Activated T-helper 1 cell treated with Interleukin-2 at 50 U/mL for 16 hours (primary cell): Measurements from ENCODE around the gene INPP5B.
A peak's percentile ranks its signal among the peaks of the same experiment; 100 is the strongest.
"Not testable (repeated sequence)": the region's sequence is repeated elsewhere in the genome, so short reads cannot be mapped to it uniquely, and the experiment has no call there.

Experiments
- DNase-seq: peaks from one replicate; pipeline ENCODE4 v3.0.0-alpha.2; 2020; ENCODE audit warnings: low read depth

INPP5B gene

DNA sequence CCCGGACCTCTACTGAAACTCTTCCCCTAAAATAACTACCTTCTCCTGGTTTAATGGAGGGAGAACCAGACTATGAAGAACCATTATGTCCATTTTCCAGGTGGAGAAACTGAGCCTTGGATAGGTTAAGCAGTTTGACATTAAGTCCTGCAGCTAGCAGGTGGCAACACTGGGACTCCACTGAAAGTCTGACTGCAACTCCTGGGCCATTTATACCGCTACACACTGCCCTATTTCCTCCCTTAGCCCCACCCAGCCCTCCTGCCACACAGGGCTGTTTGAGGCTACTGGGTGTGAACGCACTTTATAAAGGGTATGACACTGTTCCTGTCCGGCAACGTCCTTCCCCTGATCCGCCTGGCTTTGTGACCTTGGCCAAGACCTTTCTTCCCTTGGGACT is 511 bp upstream of the INPP5B start:
- DNase-seq = no peak

DNA sequence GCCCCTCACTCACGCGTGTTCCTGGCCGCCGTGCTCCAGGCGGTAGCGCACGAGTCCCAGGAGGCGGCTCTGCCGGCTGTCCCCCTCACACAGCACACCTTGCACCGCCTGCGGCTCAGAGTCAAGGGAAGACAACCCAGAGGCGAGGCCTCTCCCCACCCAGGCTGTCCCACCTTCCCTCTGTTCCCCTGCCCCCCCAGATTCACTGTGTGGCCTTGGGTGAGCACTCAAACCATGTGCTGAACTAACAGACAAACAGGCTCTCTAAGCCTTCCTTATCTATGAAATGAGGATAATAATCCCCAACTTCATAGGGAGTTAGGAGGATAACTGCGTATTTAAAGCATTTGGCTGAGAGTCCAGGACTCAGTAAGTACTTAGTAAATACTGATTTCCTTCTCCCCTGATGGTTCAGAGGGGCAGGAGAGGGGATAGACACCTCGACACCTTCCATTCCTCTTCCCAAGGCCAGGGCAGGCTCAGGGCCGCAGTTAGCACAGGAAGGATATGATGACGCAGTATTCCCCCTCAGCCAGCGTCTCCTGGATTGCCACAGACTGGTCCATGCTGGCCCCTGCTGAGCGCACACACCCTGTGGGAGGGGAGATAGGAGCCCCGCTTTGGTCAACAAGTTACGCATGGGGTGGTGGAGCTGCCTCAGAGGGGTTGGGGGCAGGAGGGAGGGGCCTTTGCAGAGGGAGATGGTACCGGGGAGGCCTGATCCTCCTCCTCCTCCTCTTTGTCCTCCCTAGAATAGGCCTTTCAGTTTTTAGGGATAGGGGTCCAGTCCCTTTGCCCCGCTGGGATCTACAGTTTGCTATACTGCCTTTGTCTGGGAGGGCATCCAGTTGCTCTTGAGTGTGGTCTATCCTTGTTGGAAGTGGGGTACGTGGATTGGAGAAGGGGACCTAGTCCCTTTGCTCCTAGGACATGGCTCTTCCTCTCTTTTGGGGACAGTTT is 830 bp downstream of the INPP5B start:
- no peak for DNase-seq

- no peak for DNase-seq
These were observed 1.6 kb downstream of the INPP5B start for GRCh38 chr1:37945251-37945650.

- DNase-seq = no peak
These were observed 2.0 kb downstream of the INPP5B start for GRCh38 chr1:37944816-37945215.

- no peak for DNase-seq
These were observed 2.6 kb downstream of the INPP5B start for GRCh38 chr1:37944086-37944763.

GRCh38 chr1:37940299-37940947 is 6.4 kb downstream of the INPP5B start:
- no peak for DNase-seq

GRCh38 chr1:37936760-37937159 is 10.1 kb downstream of the INPP5B start:
- not testable (repeated sequence) for DNase-seq

GRCh38 chr1:37932759-37933158 is 14.1 kb downstream of the INPP5B start:
- DNase-seq = no peak

- peak; percentile 94 for DNase-seq
These were observed 15.3 kb downstream of the INPP5B start for GRCh38 chr1:37931361-37932158.

DNA sequence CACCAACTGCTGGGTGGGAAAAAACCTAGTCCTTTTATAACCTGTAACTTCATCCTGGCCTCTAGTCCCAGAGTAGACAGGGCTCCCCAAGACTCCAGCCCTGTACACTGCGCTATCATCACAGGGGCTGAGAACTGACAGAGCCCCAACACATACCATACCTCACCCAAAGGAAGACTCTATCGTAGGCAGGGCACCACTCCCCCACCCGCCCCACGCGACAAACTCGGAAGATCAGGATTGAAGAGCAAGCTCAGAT is 15.8 kb downstream of the INPP5B start:
- DNase-seq = no peak

- no peak for DNase-seq
These were observed 16.4 kb downstream of the INPP5B start for GRCh38 chr1:37930246-37931101.

DNA sequence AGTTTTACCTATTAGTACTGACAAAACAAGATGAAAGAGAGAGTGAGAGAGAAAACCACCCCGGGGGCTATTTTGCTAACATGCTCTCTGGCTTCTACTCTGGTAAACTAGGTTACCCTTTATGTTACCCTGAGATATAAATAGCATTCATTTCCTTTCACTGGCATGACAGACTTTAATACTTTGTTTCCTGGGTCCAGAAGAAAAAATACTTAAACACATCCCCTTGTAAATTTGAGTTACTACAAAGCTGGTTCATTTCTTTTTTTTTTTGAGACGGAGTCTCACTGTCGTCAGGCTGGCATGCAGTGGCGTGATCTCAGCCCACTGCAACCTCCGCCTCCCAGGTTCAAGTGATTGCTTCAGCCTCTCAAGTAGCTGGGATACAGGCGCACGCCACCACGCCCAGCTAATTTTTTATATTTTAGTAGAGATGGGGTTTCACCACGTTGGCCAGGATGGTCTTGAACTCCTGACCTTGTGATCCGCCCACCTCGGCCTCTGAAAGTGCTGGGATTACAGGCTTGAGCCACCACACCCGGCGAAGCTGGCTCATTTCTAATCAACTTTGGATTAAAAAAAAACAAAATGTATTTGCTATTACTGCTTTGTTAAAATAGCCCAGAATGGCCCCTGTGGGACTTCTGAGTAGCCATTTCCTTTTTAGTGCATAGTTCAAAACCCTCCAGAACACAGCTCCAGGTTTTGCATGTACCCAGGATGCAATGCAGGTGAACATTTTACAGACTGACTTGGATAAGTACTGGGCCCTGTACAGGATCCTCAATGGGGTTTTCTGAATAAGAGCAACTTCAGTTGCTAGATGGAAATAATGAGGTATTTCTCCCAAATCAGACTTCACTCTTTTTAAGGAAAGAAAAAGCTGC is 20.6 kb downstream of the INPP5B start:
- DNase-seq = no peak

DNA sequence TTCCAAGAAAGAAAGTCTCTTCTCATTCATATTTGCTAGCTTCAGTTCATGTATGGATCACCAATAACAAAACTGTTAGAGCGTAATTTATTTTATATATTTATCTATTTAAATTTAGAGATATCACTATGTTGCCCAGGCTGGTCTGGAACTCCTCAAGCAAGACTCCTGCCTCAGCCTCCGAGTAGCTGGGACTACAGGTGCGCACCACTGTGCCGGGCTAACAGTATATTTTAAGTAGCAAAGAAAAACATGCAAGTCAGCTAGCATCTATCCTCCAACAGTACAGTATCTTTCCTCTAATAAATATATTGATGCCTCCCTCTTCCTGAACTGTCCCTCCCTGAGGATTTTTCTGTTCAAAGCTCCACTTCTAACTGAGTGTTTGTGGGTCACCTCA is 21.5 kb downstream of the INPP5B start:
- DNase-seq = no peak

GRCh38 chr1:37923551-37923889 is 23.3 kb downstream of the INPP5B start:
- no peak for DNase-seq

GRCh38 chr1:37922767-37923550 is 23.9 kb downstream of the INPP5B start:
- DNase-seq = no peak

DNA sequence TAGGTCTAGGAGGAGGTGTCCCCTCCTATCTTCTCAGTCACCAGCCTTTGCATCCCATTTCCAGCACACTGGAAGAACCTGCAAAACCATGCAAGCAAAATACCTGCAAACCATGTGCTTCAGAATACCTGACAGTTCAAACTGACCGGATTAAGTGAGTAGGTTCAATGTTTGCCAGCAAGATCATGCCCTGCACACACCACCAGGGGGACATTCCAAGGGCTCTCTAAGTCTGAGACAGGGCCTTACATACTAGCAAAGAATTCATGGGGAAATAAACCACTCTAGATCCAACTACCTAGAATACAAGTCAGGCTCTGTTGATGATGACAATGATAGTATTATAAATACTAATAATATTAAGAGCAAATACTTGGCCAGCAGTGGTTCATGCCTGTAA is 27.6 kb downstream of the INPP5B start:
- DNase-seq = no peak

DNA sequence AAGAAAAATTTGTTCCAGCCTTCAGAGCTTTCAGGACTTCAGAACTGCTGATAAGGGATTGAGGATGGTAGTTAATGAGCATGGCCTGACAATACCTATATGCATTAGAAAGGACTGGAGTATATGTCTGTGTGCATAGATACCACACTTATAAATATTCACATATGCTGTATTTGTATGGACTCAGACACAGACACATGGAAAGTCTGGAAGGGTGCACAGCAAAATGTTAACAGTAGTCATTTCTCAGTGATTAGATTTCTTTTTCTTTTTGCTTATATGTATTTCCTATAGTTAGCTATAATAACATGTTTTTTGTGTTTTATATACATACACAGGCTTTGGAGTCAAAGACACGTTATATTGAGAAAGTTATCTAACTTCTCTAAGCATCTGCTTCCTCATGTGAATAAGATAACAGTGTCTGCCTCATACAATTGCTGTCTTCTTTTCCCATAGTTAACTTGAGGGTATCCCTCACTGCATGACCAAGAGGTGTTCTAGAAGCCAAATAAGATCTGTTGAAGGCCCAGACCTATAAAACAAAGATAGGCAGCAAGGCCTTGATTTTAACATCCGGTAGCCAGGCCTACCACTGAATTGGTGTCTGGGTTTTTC is 31.3 kb downstream of the INPP5B start:
- no peak for DNase-seq

DNA sequence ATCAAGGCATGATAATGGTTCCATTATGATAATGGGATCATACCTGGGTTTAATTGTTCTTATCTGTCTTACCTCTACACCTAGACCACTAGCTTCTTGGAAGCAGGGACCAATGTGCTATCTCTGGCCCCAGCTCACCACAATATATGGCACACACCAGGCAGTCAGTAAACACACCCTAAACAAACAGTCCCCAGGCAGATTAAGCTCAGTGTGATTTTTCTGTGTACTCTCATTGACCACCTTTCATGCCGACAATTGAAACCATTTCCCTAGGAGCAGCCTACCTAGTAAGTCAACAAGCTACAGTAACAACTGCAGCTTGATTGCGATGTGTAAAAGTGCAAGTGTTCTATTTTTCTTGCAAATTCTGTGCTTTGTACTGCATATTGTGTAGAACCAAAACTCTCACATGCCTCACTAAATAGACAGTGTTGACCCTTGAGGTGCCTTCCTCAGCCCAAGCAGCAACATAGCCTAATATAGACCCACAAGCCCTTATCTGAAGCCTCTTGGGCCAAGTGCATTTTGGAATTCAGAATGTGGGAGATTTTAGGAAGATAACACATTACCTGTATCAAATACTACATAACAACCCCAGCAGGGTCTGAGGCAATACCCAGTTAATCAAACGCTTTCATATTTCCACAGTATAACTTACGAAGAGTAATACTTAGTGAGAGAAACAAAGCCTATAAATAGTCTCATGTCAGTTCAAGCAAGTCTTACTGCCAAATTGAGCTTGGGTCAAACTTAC is 32.0 kb downstream of the INPP5B start:
- DNase-seq = no peak
